ENCODE data around the gene NDUFS5.
"Not testable (repeated sequence)": the region's sequence is repeated elsewhere in the genome, so short reads cannot be mapped to it uniquely, and the experiment has no call there.

DNA sequence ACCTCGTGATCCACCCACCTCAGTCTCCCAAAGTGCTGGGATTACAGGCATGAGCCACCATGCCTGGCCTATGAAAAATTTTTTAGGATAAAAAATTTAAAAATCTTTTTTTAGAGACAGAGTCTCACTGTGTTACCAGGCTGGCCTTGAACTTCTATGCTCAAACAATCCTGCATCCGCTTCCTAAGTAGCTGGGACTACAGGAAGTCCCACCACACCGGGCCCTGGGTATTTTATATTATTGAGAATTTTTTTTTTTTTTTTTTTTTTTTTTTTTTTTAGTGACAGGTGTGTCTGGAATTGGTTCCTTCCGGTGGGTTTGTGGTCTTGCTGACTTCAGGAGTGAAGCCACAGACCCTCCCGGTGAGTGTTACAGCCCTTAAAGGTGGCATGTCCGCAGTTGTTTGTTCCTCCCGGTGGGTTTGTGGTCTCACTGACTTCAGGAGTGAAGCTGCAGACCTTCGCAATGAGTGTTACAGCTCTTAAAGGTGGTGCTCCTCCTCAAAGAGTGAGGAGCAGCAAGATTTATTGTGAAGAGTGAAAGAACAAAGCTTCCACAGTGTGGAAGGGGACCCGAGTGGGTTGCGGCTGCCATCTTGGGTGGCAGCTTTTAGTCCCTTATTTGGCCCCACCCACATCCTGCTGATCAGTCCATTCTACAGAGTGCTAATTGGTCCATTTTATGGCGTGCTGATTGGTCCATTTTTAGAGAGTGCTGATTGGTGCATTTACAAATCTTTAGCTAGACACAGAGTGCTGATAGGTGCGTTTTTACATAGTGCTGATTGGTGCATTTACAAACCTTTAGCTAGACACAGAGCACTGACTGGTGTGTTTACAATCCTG lies 48.5 kb upstream of the NDUFS5 start:
- TF ChIP-seq POLR2AphosphoS5, EP300 (IDR thresholded peaks at IDR 0.05): not testable (repeated sequence)
- TF ChIP-seq, protein P1, sequence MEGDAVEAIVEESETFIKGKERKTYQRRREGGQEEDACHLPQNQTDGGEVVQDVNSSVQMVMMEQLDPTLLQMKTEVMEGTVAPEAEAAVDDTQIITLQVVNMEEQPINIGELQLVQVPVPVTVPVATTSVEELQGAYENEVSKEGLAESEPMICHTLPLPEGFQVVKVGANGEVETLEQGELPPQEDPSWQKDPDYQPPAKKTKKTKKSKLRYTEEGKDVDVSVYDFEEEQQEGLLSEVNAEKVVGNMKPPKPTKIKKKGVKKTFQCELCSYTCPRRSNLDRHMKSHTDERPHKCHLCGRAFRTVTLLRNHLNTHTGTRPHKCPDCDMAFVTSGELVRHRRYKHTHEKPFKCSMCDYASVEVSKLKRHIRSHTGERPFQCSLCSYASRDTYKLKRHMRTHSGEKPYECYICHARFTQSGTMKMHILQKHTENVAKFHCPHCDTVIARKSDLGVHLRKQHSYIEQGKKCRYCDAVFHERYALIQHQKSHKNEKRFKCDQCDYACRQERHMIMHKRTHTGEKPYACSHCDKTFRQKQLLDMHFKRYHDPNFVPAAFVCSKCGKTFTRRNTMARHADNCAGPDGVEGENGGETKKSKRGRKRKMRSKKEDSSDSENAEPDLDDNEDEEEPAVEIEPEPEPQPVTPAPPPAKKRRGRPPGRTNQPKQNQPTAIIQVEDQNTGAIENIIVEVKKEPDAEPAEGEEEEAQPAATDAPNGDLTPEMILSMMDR (IDR thresholded peaks at IDR 0.05), result not testable (repeated sequence)
